ENCODE measurements around the gene UNC79.

UNC79 gene

DNA sequence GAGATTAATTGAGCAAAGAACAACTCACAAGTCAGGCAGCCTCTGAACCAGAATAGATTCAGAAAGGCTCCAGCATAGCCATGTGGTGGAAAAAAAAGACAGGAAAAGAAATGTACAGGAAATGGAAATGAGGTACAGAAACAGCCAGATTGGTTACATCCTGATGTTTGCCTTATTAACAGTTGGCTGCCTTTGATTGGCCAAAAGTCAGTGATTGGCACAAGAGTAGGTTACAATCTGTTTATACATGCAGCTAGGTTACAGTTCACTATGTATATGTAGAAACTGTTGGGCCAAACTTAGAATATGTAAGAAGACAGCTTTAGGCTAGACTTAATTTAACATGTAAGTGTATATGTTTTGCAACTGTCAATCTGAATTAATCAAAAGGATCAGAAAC is 118.9 kb downstream of the UNC79 start:
- DNase-seq: no peak

- no peak for DNase-seq
These were observed 134.2 kb downstream of the UNC79 start for GRCh38 chr14:93564918-93565317.

- DNase-seq: no peak
These were observed 135.4 kb downstream of the UNC79 start for GRCh38 chr14:93566065-93566693.

DNA sequence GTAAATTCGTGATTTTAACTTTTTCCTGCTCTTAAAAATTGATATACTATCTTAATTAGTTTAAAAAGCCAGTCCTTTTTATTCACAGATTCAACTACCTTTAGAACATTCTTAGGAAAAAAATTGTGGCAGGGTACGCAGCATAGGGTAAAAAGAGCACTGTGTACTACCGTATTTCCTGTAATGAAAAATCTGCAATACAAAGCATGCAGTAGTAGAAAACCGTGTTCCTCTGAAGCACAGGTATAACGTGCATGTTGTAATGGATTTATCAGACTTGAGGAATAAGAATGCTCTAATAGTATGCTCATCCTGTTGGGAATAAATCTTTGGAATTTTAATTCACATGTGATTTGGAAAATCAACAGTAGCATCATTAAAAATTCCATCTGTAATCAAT is 140.5 kb downstream of the UNC79 start:
- no peak for DNase-seq

GRCh38 chr14:93579178-93579577 is 148.4 kb downstream of the UNC79 start:
- DNase-seq: no peak

GRCh38 chr14:93582516-93582915 is 151.8 kb downstream of the UNC79 start:
- DNase-seq: no peak

- DNase-seq: no peak
These were observed 156.6 kb downstream of the UNC79 start for GRCh38 chr14:93587330-93587729.

- no peak for DNase-seq
These were observed 160.8 kb downstream of the UNC79 start for GRCh38 chr14:93591506-93591905.

DNA sequence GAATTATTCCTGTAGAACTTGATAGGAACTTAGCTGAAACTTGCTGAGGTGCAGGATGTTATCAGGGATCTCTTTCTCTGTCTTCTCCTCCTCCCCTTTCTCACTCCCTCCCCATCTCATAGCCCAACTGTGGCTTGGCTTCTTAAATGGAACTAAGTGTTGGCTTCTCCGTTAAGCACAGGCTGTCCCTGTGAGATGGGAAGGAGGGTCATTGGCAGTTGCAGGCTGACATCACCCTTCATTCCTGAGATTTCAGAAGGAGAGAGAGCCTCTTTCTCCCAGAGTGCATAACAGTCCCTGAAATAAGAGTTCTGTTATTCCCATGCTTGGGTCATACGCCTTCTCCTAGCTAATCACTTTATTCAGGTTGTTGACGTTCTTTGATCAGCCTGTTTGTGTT is 162.0 kb downstream of the UNC79 start:
- no peak for DNase-seq

DNA sequence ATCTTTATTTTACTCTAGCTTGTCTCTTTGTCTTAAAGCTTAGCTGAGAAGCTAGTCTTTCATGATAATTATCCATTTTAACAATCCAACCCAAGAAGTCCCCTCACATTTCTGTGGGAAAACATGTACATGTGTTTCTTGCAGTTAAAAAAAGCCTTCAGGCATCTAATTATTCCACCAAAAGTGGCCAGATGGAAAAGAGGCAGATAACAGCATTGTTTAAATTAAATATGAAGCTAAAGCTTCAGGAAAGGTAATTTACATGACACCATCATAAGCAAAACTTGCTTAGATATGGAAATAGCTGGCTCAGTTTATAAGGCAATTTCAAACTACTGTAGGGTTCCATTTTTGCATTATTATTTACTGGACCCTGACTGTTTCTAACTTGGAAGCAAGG is 175.4 kb downstream of the UNC79 start:
- DNase-seq: no peak

DNA sequence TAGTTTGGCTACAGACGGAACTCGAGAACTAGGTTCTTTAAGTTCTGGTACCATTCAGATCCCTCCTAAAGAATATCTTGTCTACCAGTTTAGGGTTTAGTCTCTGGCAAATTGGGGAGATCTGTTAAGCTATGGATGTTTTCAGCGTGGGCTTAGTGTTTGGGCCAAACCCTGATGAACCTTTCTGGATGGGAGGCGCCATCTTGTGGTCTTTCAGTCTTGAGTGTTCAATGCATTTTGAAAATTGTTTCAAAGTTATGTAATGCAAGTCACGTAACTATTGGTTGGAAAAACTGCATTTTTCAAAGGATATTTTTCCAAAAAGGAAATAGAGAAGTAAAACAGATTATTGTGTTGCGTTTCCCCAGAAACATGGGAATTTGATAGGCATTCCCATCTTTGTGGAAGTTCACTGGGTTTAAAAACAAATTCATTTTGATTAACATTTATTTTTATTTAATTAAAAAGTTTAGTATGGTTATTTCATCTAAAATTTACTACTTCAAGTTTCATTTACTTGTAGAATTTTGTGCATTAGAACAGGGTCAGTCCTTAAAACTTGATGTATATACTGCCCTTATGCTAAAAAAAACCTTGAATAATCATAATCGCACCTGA is 188.5 kb downstream of the UNC79 start:
- peak; percentile 9 for DNase-seq

DNA sequence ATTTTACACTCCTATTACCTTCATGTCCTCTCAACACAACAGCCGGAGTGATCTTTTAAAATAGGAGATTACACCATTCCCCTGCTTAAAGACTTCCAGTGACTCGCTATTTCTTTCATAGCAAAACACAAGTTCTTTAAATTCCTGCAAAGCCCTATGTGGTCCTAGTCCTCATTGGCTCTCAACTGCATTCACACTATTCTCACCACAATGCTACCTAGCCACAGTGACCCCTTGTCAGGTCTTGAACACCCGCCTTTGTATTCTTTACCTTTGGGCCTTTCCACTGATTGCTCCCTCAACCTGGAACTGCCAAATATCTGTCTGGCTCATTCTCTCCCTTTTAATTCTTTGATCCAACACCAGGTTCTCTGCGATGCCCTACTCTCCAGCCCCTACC is 197.3 kb downstream of the UNC79 start:
- no peak for DNase-seq

DNA sequence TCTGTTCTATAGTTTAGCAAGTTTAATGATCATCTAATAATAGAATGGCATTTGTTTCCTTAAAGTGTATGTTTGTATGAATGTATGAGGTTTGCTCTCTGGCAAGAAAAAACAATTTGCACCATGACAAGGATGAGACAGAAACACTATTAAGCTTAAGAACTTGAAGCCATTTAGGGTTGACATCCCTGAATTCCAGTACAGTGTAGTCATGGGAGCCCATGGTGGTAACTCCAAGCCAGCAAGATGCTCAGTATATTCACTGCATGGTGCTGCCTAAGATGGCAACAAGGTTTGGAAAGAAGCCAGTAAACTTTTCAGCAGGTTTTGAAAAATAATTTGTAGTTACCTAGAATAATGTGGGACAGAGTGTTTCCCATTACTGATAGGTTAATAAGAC is 198.9 kb downstream of the UNC79 start:
- DNase-seq: no peak

DNA sequence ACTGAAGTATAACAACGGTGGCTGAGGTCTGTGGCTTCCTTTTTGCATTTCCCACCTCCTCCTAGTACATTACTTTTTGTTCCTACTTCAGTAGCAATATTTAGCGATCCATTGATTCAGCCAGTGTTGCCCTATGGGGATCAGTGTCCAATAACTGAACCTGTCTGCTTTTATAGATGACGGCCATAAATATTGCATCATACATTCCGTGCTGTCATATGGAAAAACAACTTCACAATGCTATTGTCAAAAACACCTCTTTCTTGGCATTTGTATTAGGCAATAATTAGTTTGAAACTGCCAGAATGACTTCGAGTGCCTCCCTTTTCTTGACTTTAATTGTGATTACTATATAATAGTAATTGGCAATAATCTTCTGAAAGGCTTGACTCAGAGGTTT is 208.1 kb downstream of the UNC79 start:
- DNase-seq: no peak

- no peak for DNase-seq
These were observed 212.4 kb downstream of the UNC79 start for GRCh38 chr14:93643127-93643526.

DNA sequence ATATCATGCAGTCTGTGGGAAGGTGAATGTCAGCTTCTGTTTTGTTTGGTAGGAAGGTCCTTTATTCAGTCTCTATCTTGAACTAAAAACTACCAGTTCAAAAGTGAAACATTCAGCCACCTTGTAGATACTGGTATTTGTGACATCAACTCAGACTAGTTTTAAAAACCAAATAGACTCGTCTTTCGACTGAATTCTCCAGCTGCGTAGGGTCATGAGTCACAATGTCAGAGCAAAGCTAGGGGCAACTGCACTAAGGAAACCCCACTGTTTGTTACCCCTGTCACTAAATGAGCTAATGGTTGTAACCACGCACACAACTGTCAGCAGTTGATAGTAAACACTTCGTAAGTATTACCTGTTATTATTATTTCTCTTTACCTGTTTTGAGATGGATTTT is 212.9 kb downstream of the UNC79 start:
- no peak for DNase-seq

DNA sequence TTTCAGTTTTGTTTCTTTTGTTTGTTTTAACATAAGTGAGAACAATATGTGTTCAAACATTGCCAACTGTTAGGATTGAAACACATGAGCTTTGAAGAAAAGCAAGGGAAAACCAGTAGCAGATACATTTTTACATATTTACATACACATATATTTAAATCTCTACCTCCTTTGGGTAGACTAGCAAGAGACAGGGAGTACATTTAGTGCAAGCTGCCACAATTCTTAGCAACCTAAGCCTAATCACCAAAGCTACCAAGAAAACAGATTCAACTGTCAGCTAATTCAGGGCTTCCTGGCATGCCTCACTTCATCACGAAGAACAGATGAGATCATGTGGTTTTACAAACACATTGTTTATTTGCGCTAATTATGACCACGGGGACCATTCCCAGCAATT is 214.5 kb downstream of the UNC79 start:
- no peak for DNase-seq

- peak; percentile 26 for DNase-seq
These were observed 217.9 kb downstream of the UNC79 start for GRCh38 chr14:93648440-93649168.

DNA sequence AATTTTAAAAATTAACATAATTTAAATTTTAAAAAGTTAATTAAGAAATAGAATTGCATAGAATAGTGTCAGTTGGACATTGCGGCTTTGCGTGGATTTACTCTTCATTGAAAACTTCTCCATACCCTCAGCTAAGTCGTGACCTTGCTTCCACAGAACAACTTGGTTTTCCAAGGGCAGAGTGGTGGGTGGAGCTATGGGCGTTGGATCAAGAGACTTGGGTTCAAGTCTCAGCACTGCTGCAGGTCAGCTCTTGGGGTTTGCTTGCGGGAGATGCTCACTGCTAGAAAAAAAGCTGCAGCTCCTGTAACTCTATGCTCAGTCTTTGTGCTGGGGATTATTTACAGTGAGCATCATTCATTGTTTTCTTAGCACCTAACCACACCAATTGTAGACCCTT is 223.9 kb downstream of the UNC79 start:
- no peak for DNase-seq

- DNase-seq: peak; percentile 24
These were observed 224.5 kb downstream of the UNC79 start for GRCh38 chr14:93655078-93655750.

DNA sequence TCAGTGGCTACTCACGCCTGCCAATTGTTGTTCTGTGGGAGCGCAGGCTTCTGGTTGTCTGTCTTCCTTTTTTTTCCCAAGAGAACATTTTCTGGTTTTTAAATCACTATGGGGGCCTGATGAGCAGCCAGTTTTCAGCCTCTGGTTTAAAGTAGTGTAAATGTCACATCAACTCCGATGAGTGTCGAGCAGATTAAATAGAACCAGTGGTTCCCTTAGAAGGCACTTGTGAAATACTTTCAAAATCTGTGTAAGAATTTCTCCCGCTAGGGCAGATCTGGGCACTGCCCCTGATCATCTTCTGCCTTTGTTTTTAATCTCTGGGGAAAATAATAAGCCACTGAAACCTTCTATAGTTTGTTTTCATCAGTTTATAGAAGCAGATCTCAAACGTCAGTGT is 227.1 kb downstream of the UNC79 start:
- DNase-seq: no peak

- no peak for DNase-seq
These were observed 232.6 kb downstream of the UNC79 start for GRCh38 chr14:93663317-93663716.

GRCh38 chr14:93665169-93665568 is 234.4 kb downstream of the UNC79 start:
- DNase-seq: no peak

DNA sequence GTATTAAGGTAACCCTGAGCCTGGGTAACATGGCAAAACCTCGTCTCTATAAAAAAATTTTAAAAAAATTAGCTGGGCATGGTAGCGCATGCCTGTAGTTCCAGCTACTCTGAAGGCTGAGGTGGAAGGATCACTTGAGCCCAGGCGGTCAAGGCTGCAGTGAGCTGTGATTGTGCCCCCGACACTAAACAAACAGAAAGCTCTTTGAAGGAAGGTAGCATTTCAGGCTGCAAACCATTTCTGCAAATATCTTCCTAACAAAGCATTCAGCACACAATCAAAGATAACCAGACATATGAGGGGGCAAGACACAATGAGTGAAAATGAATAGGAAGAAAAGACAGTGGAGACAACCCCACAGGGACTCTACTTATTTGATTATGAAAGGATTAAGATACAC is 238.9 kb downstream of the UNC79 start:
- DNase-seq: no peak
